ENCODE data around the gene WIPF3.

Gene WIPF3

DNA sequence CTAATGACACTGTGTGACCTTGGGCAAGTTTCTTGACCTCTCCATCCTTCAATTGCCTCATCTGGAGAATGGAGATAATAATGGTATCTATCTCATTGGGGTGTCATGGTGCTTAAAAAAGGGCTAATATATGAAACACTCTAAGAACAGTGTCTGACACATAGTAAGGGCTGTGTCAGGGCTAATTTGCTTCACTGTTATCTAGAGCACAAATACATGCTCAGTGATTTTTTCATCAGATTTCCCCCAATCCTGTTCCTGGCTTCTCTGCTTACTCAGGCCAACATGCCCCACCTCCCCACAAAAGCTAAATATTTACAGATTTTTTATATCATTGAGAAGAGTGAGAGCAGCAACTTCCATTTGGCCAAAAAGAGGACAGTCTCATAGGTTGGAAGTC, 20.6 kb downstream of the WIPF3 start:
- H3K4me3 Mint-ChIP-seq, result no peak overlapping the region
- H3K27me3 Mint-ChIP-seq, result peaks cover 8% of the 10 kb centered on the region
- H3K27ac Mint-ChIP-seq, result no peak overlapping the region
- H3K4me1 Mint-ChIP-seq, result peaks cover 6% of the 10 kb centered on the region
- no peak for DNase-seq
- no peak for ATAC-seq
- peaks cover 0 to 4% of the 10 kb centered on the region in 2 donors for H3K9me3 Mint-ChIP-seq

DNA sequence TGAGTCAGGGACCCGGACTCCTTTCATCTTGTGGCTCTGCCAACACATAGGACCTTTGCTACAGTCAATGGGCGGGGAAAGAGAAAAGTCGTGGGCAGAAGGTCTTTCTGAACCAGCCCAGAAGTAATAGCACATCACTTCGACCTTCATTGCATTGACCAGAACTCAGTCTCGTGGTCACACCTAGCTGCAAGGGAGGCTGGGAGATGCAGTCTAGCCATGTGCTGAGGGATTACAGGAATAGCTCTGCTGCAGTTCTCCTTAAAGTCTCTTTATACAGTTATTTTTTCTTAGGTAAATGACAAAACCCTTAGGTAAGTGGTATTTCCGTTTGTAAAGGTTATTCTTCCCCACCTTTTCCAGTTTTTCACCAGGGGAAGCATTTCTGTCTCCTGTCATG, 25.4 kb downstream of the WIPF3 start:
- DNase-seq, result no peak

DNA sequence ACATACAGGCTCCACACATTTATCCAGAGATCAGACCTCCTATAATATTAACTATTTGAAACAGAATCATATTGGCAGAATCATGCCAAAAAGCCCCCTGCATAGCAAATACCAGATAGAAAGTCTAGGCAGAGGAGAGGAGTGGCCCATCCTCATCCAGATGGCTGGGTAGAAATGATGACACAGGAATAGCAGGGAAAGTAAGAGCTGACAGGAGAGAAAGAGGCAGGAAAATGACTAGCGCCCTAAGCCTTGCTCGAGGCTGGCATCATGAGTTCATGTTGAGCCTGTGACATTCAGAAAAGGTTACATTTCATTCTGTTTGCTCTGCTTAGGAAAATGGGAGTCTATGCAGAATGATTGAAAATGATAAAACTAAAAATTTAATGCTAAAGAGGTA, 27.6 kb downstream of the WIPF3 start:
- DNase-seq (no peak), ATAC-seq (no peak)
- Mint-ChIP-seq H3K4me1 (no peaks in the 10 kb centered on the region), H3K4me3 (no peak overlapping the region), H3K9me3 (peaks cover 0 to 4% of the 10 kb centered on the region in 2 donors), H3K27ac (no peak overlapping the region), H3K27me3 (peaks cover 4% of the 10 kb centered on the region)

More for the DNA sequence above, 25.4 kb downstream of the WIPF3 start:
- Mint-ChIP-seq H3K4me3 (no peak overlapping the region), H3K4me1 (no peaks in the 10 kb centered on the region), H3K27me3 (peaks cover 8% of the 10 kb centered on the region), H3K9me3 (peaks cover 0 to 4% of the 10 kb centered on the region in 2 donors), H3K27ac (no peak overlapping the region)
- no peak for ATAC-seq

DNA sequence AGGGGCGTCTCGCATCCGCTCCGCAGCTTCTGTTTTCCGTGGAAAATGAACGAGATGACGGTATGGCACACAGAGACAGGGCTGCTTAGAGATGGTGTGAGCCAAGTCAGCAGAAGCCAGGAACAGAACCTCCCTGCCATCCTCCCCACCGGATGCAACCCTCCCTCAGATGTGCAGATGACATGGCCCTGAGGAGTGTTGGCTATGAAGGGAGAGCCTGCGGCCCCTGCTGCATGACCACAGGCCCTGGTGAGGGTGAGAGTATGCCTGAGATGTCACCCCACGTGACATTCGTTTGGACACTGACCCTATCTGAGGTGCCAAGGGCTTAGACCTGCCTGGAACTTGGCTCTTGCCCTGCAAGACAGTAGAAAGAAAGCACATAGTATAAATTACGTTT, 29.4 kb downstream of the WIPF3 start:
- Mint-ChIP-seq H3K9me3 (peaks cover 0 to 4% of the 10 kb centered on the region in 2 donors), H3K4me3 (no peak overlapping the region), H3K4me1 (no peaks in the 10 kb centered on the region), H3K27ac (no peak overlapping the region), H3K27me3 (no peaks in the 10 kb centered on the region)
- no peak for ATAC-seq
- no peak for DNase-seq

DNA sequence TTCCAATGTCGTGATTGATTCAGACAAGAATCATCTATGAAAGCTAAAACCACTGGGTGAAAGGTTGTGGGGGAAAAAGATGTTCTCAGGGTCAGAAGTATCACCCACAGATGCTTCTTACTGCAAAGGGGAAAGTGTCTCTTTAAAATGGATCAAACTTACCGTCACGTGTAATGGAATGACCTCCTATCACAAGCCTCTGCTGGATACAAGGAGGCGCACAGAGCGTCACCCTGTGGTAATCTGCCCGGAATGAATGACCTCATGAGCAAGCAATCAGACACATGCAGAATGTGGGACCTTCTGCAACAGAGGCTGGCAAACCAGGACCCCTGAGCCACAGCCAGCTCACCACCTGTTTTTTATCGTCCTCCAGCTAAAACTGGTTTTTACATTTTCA, 33.0 kb downstream of the WIPF3 start:
- no peak overlapping the region for H3K27ac Mint-ChIP-seq
- no peaks in the 10 kb centered on the region for H3K4me1 Mint-ChIP-seq
- ATAC-seq (no peak), DNase-seq (no peak)
- H3K4me3 Mint-ChIP-seq, result no peak overlapping the region
- no peaks in the 10 kb centered on the region for H3K27me3 Mint-ChIP-seq
- no peaks in the 10 kb centered on the region for H3K9me3 Mint-ChIP-seq

DNA sequence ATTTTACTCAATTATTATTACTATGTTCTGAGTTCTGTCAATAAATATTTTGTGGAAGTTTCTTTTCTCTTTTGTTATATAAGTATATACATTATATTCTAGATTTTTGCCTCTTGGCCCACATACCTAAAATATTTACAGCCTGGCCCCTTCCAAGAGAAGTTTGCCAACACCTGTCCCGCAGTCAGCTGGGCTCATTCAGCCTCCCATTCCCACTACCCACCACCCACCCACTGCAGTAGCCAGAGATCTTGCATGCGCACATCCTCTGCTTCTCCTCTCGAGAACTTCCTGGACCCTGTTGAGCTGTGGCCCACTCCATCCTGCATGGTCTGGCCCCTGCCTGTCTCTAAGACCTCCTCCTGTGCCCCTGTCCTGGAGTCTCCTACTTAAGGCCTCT, 33.6 kb downstream of the WIPF3 start:
- DNase-seq, result no peak
- H3K4me1 Mint-ChIP-seq, result no peaks in the 10 kb centered on the region
- no peak overlapping the region for H3K4me3 Mint-ChIP-seq
- H3K9me3 Mint-ChIP-seq, result no peaks in the 10 kb centered on the region
- ATAC-seq, result no peak
- no peak overlapping the region for H3K27ac Mint-ChIP-seq
- no peaks in the 10 kb centered on the region for H3K27me3 Mint-ChIP-seq

DNA sequence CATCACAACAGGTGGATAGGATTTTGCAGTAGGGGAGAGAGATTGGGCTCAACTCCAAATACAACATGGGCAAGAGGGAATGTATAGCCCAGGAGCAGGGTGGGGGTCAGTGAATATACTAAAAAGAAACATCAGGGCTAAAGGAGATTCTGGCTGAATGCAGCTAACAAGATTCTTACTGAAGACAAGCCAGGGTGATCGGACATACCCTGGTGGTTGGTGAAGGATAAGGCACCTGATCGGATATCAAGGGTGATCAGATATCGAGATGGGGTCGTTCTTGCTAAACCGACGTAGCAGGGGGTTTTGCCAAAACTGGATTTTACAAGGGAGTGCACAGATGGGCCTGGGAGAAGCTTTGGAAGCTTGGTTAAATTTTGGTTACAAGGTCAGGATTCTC, 34.4 kb downstream of the WIPF3 start:
- Mint-ChIP-seq H3K4me1 (no peaks in the 10 kb centered on the region), H3K9me3 (no peaks in the 10 kb centered on the region), H3K4me3 (no peak overlapping the region), H3K27me3 (no peaks in the 10 kb centered on the region), H3K27ac (no peak overlapping the region)
- no peak for ATAC-seq
- DNase-seq, result no peak

DNA sequence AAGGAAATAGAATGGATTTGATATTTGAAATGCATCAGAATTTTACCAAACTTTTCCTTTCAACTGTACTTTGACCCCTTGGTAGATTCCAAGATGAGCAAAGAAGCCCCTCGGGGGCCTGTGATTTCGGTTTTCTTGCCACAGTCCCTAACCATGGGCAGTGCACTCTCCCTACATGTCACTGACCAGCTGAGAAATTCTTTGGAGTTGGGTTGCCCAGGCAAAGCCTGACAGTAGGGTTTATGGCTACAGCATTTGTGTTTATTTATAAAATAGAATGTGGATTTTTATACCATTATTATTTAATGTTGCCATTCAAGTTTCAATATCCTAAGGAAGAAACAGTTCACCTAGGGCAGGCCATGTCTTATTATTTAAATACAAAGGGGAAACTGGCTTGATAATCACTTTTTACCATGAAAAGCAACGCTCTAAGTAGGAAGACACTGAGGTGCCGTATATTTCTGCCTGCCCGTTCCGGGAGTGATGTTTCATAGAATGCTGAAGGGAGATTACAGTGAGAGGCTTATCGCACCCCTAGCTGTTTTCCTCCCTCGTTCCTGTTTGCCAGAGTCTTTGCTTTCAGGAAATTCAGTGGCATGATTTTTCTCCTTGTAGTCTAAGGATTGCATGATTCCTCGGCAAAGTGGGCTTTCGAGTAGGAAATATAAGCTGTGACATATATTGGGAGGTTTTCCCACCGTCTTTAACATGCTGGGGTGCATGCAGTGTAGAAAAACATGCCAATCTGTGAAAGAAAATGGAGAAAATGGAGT, 35.8 kb downstream of the WIPF3 start:
- Mint-ChIP-seq H3K9me3 (no peaks in the 10 kb centered on the region), H3K4me3 (no peak overlapping the region), H3K4me1 (no peaks in the 10 kb centered on the region), H3K27ac (no peak overlapping the region), H3K27me3 (no peaks in the 10 kb centered on the region)
- DNase-seq, result no peak
- ATAC-seq, result no peak

DNA sequence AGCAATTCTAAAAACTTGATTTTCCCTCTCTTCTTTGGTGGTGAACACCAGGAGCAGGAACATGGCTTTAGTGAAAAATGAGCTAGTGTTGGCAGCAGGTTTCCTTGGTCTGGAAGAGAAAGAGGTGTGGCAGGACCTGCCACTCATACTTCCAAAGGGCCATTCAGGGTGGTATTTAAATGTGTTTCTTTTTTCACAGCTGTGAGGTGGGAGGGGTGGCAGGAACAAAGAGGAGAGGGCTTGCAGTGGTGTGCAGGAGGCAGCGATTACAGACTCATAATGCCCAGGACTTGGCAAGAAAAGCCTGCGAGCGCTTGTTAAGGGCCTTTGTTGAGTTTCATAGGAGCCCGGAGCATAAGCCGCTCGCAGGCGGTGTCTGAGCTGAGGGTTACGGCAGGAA, 36.8 kb downstream of the WIPF3 start:
- Mint-ChIP-seq H3K4me3 (no peak overlapping the region), H3K9me3 (no peaks in the 10 kb centered on the region), H3K4me1 (no peaks in the 10 kb centered on the region), H3K27me3 (no peaks in the 10 kb centered on the region), H3K27ac (no peak overlapping the region)
- DNase-seq (no peak), ATAC-seq (no peak)

DNA sequence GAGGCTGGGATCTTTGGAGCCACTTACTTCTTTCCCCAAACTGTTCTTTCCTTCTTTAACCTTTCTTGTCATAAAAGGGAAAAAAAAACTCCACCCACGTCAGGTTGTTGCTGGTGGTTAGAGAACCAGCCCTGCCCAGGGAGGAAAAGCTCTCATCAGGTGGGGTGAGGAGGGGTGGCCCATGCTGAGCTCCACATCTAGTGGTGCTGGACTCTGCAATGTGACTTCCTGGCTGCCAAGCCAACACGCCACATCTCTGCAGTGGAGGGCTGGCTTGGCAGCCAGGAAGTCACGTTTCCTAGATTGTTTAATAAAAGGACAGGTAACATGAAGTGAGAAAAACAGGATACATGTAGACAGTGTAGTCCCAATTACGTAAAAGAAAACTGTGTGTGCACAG, 37.4 kb downstream of the WIPF3 start:
- ATAC-seq (no peak), DNase-seq (no peak)
- no peak overlapping the region for H3K4me3 Mint-ChIP-seq
- no peak overlapping the region for H3K27ac Mint-ChIP-seq
- H3K4me1 Mint-ChIP-seq, result no peaks in the 10 kb centered on the region
- no peaks in the 10 kb centered on the region for H3K27me3 Mint-ChIP-seq
- no peaks in the 10 kb centered on the region for H3K9me3 Mint-ChIP-seq

DNA sequence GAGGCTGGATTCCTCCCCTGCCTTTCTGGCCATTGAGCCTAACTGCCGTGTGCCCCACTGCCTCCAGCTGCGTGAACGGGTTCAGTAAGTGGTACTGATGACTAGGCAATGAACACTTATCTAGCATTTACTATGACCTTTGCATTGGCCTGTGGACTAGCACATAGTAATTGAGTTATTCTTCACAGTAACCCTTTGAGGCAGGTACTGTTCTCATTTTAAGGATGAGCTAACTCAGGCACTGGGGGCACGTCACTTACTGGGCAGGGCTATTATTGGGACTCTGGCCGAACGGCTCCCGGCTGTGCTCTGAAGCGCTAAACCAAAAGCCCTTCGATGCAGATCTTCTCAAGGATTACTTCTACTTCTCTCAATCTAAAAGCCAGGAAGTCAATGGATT, 38.3 kb downstream of the WIPF3 start:
- Mint-ChIP-seq H3K27ac (no peak overlapping the region), H3K4me1 (no peaks in the 10 kb centered on the region)
- no peak for ATAC-seq

DNA sequence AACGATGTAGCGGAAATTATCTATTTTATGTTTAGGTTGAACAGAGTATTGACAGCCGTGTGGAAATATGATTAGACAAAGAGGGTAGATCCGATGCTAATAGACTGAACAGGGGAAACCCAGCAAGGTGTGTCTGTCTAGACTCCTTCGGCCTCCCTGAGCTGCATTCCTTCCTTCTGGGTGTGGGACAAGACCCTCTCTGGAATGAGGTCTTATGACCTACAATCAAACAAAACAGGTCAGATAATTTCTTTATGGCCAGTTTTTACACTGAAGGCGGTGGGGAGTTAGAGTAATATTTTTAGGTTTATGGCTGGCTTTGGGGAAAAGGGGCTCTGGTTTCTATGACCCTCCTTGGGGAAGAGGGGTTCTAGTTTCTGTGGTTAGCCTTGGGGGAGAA, 41.2 kb downstream of the WIPF3 start:
- DNase-seq (no peak), ATAC-seq (no peak)
- H3K27me3 Mint-ChIP-seq, result peaks cover 8% of the 10 kb centered on the region
- H3K9me3 Mint-ChIP-seq, result no peaks in the 10 kb centered on the region
- no peak overlapping the region for H3K27ac Mint-ChIP-seq
- H3K4me1 Mint-ChIP-seq, result no peaks in the 10 kb centered on the region
- H3K4me3 Mint-ChIP-seq, result no peak overlapping the region

More for the DNA sequence above, 38.3 kb downstream of the WIPF3 start:
- Mint-ChIP-seq H3K4me3 (no peak overlapping the region), H3K27me3 (no peaks in the 10 kb centered on the region), H3K9me3 (no peaks in the 10 kb centered on the region)
- no peak for DNase-seq

DNA sequence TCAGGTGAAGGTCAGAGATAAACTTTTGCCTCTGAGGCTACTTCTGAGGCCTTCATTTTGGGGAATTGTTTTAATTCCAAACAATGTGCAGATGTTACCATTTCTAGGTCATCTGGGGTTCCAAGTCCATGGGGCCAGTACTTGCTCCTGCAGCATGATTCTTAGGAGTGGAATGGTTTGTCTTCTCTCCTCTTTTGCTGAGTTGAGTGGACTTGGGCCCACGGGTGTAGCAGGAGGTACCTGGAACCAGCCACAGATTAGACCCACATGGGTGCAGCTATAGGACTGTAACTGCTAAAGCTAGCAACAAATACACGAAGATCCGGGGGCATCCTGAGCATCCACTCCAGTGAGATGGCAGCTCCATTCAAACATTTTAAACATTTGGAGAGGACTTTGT, 41.6 kb downstream of the WIPF3 start:
- H3K4me1 Mint-ChIP-seq, result no peaks in the 10 kb centered on the region
- no peak for ATAC-seq
- no peaks in the 10 kb centered on the region for H3K9me3 Mint-ChIP-seq
- no peak overlapping the region for H3K27ac Mint-ChIP-seq
- H3K27me3 Mint-ChIP-seq, result peaks cover 8% of the 10 kb centered on the region
- DNase-seq, result no peak
- H3K4me3 Mint-ChIP-seq, result no peak overlapping the region

DNA sequence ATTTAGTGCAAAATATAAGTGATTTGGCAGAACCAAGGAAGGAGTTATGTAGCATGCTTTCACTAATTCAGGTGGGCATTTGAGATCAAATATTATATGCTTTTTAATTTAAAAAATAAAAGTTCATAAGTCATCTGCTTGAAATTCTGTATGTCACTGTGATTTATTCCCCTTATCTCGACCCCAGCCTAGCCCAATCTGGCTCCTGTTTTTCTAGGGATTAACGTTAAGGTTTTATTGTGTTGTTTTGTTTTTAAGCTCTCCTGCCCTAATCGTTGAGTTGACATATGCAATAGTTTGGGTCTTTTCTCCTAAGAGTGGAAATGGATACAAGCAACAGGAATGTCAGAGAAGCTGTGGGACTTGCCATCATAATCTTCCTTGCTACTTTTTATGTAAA, 42.6 kb downstream of the WIPF3 start:
- no peak for DNase-seq
- H3K4me1 Mint-ChIP-seq, result no peaks in the 10 kb centered on the region
- no peak for ATAC-seq
- peaks cover 8% of the 10 kb centered on the region for H3K27me3 Mint-ChIP-seq
- no peaks in the 10 kb centered on the region for H3K9me3 Mint-ChIP-seq
- H3K27ac Mint-ChIP-seq, result no peak overlapping the region
- H3K4me3 Mint-ChIP-seq, result no peak overlapping the region

DNA sequence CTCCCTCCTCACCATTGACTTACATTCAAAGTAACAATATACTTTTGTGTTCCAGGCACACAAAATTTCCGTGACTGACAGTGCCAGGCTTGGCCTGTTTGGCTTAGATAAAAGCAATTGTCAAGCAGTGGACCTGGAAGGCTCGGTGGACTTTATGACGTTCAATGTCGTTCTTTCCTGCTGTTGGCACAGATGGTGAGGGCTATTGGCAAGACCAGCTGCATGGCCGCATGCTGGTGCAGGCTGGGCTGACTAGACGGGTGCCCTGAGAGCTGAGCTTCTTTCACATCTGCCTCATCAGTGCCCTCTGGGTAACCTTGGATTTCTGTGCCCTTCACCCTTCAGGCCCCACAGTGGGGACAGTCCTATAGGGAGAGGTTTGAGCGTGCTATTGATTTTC, 45.2 kb downstream of the WIPF3 start:
- no peaks in the 10 kb centered on the region for H3K9me3 Mint-ChIP-seq
- H3K4me3 Mint-ChIP-seq, result no peak overlapping the region
- H3K27me3 Mint-ChIP-seq, result peaks cover 8% of the 10 kb centered on the region
- ATAC-seq (no peak), DNase-seq (no peak)
- no peak overlapping the region for H3K27ac Mint-ChIP-seq
- H3K4me1 Mint-ChIP-seq, result no peaks in the 10 kb centered on the region

DNA sequence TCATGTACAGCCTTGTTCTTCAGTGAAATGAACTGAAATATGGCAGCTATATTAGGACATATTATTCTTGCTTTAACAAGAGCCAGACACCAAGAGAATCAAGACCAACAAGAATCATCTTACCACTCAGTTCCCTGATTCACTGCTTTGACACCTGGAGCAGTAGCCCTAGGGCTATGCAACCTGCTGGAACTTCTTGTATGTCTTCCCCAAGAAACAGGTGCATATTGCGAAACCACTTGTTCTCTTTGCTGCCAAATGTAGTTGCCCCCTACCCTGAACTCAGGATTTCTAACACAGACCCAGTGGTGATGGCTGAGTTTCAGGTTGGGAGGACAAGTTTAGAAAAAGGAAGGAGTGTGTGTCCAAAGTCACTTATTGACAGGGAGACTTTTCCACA, 46.1 kb downstream of the WIPF3 start:
- Mint-ChIP-seq H3K27ac (no peak overlapping the region), H3K27me3 (peaks cover 8% of the 10 kb centered on the region), H3K9me3 (no peaks in the 10 kb centered on the region), H3K4me3 (no peak overlapping the region), H3K4me1 (no peaks in the 10 kb centered on the region)
- DNase-seq (no peak), ATAC-seq (no peak)

DNA sequence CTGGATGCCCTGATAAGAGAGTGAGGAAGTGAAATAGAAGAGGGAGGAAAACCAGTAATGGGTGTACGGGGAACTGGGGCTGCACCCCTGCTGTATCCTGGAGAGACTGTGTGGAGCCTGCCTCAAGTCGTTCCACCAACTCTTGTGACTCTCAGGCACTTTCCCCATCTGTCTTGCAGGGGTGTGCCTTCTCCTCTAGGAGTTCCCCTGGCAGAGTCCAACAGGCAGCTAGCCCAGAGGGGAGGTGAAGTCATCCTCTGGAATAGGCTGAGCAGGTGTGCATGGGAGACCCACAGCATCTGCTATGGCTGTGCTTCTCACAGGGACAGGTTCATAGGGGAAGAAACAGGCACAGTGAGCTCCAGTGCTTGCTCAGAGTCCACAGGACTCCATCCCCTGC, 46.8 kb downstream of the WIPF3 start:
- no peak for DNase-seq
- Mint-ChIP-seq H3K4me1 (no peaks in the 10 kb centered on the region), H3K27me3 (peaks cover 8% of the 10 kb centered on the region), H3K4me3 (no peak overlapping the region), H3K27ac (no peak overlapping the region), H3K9me3 (no peaks in the 10 kb centered on the region)
- ATAC-seq, result no peak
